Frontal cortex (tissue), 4 donors: ENCODE results near the gene ACTN1. TPM values are rescaled to one million over a fixed set of nuclear protein-coding genes. Genes with fewer than 3 reads are reported as not detected.

Experiments
- DNase-seq, 2 donors: peaks; one replicate each; pipeline ENCODE4 v3.0.0; 2012; ENCODE audit warnings: low spot score in 2 of 2
- FAIRE-seq: peaks from 2 replicates; lab custom pipeline; 2012; peaks lifted over from hg19 to GRCh38; lab: Jason Lieb, UNC
- total RNA-seq: library from RNA; depleted of rRNA; stranded (reverse); fragments of >200 nt; gene quantifications from one replicate; pipeline ENCODE4 v1.2.3, GENCODE V29; 2014
- donor health status: control.
- donor health status: control.
- donor health status: control.

Gene ACTN1
- total RNA-seq, 1 donor from 2014 or later, result 15.1 TPM

GRCh38 chr14:68971411-68972035, 7.6 kb downstream of the ACTN1 start:
- FAIRE-seq (no peak), DNase-seq (no peak)

GRCh38 chr14:68970736-68971135, 8.4 kb downstream of the ACTN1 start:
- FAIRE-seq, result no peak
- DNase-seq, result no peak

- DNase-seq, result no peak
These were observed 9.0 kb downstream of the ACTN1 start for GRCh38 chr14:68970038-68970612.

GRCh38 chr14:68969278-68970033, 9.6 kb downstream of the ACTN1 start:
- DNase-seq, result no peak
- FAIRE-seq, result no peak

More at GRCh38 chr14:68970038-68970612, 9.0 kb downstream of the ACTN1 start:
- no peak for FAIRE-seq

- FAIRE-seq (no peak), DNase-seq (no peak)
These were observed 10.4 kb downstream of the ACTN1 start for GRCh38 chr14:68968721-68969120.

- no peak for FAIRE-seq
- DNase-seq, result no peak
These were observed 11.1 kb downstream of the ACTN1 start for GRCh38 chr14:68968051-68968450.

- no peak for FAIRE-seq
- no peak for DNase-seq
These were observed 11.6 kb downstream of the ACTN1 start for GRCh38 chr14:68967459-68967940.

- FAIRE-seq (no peak), DNase-seq (no peak)
These were observed 12.2 kb downstream of the ACTN1 start for GRCh38 chr14:68966872-68967301.

GRCh38 chr14:68965261-68965761, 13.8 kb downstream of the ACTN1 start:
- FAIRE-seq (no peak), DNase-seq (no peak)

- no peak for DNase-seq
These were observed 14.6 kb downstream of the ACTN1 start for GRCh38 chr14:68964300-68965093.

GRCh38 chr14:68962681-68963080, 16.4 kb downstream of the ACTN1 start:
- no peak for DNase-seq
- FAIRE-seq, result no peak

More at GRCh38 chr14:68964300-68965093, 14.6 kb downstream of the ACTN1 start:
- no peak for FAIRE-seq

- no peak for DNase-seq
- no peak for FAIRE-seq
These were observed 17.1 kb downstream of the ACTN1 start for GRCh38 chr14:68961781-68962584.

GRCh38 chr14:68961361-68961760, 17.7 kb downstream of the ACTN1 start:
- no peak for DNase-seq
- FAIRE-seq, result no peak

- FAIRE-seq (no peak), DNase-seq (no peak)
These were observed 19.0 kb downstream of the ACTN1 start for GRCh38 chr14:68960123-68960522.

GRCh38 chr14:68959035-68959434, 20.1 kb downstream of the ACTN1 start:
- no peak for FAIRE-seq
- DNase-seq, result no peak

- FAIRE-seq (no peak), DNase-seq (no peak)
These were observed 20.5 kb downstream of the ACTN1 start for GRCh38 chr14:68958553-68958952.

GRCh38 chr14:68957775-68958174, 21.3 kb downstream of the ACTN1 start:
- DNase-seq (no peak), FAIRE-seq (no peak)

GRCh38 chr14:68956724-68957123, 22.4 kb downstream of the ACTN1 start:
- DNase-seq, result no peak
- FAIRE-seq, result no peak

GRCh38 chr14:68955851-68956179, 23.3 kb downstream of the ACTN1 start:
- DNase-seq (no peak), FAIRE-seq (no peak)
